BE2C (cell line): ENCODE data around the gene CACNA1I.

ENCODE experiments used
- DNase-seq: peaks from one replicate; pipeline ENCODE4 v3.0.0-alpha.2; 2020
- H3K27me3 ChIP-seq: fragments of 250-450 bp; sonication (Bioruptor Pico); 2 replicates; pipeline ENCODE4 v1.5.1; 2020; ENCODE audit warnings: mild to moderate bottlenecking
- H3K36me3 ChIP-seq: fragments of 250-450 bp; sonication (Bioruptor Pico); 2 replicates; pipeline ENCODE4 v1.5.1; 2020; ENCODE audit warnings: mild to moderate bottlenecking
- H3K4me1 ChIP-seq: fragments of 250-450 bp; sonication (Bioruptor Pico); 2 replicates; pipeline ENCODE4 v1.5.1; 2020
- H3K4me3 ChIP-seq: 2 replicates; pipeline ENCODE4 v1.5.1; 2011; ENCODE audit warnings: low read depth, low read length
- H3K9me3 ChIP-seq: fragments of 250-450 bp; sonication (Bioruptor Pico); 2 replicates; pipeline ENCODE4 v1.5.1; 2020
- CTCF ChIP-seq: IDR thresholded peaks from 2 replicates; pipeline ENCODE4 v1.5.1; 2012; ENCODE audit warnings: mild to moderate bottlenecking, low read depth, low read length

Gene CACNA1I

GRCh38 chr22:39535357-39535725 lies 35.2 kb upstream of the CACNA1I start:
- Histone ChIP-seq H3K36me3 (peaks cover 4% of the 10 kb centered on the region), H3K9me3 (no peaks in the 10 kb centered on the region), H3K27me3 (no peaks in the 10 kb centered on the region), H3K4me1 (peaks cover 8% of the 10 kb centered on the region), H3K4me3 (no peak overlapping the region)
- DNase-seq = no peak
- no peak for TF ChIP-seq CTCF

- Histone ChIP-seq H3K27me3 (no peaks in the 10 kb centered on the region), H3K36me3 (0 out of 2 replicates have a peak, but pooled peaks cover 2% of the 10 kb centered on the region), H3K9me3 (no peaks in the 10 kb centered on the region), H3K4me3 (no peak overlapping the region), H3K4me1 (peaks cover 7% of the 10 kb centered on the region)
- no peak for TF ChIP-seq CTCF
- DNase-seq = no peak
Observed at GRCh38 chr22:39535831-39536449, 34.6 kb upstream of the CACNA1I start.

- DNase-seq = no peak
Observed at GRCh38 chr22:39536711-39537110, 33.8 kb upstream of the CACNA1I start.

GRCh38 chr22:39537975-39538374 lies 32.6 kb upstream of the CACNA1I start:
- Histone ChIP-seq H3K4me3 (no peak overlapping the region), H3K27me3 (no peaks in the 10 kb centered on the region), H3K4me1 (peaks cover 4% of the 10 kb centered on the region), H3K9me3 (no peaks in the 10 kb centered on the region), H3K36me3 (no peaks in the 10 kb centered on the region)
- TF ChIP-seq CTCF = no peak
- DNase-seq = no peak

More at GRCh38 chr22:39536711-39537110, 33.8 kb upstream of the CACNA1I start:
- no peak for TF ChIP-seq CTCF
- no peaks in the 10 kb centered on the region for H3K27me3 ChIP-seq
- no peaks in the 10 kb centered on the region for H3K36me3 ChIP-seq
- H3K4me3 ChIP-seq = no peak overlapping the region
- no peaks in the 10 kb centered on the region for H3K9me3 ChIP-seq
- peaks cover 4% of the 10 kb centered on the region for H3K4me1 ChIP-seq

- peak; percentile 73 for DNase-seq
- H3K27me3 ChIP-seq = no peaks in the 10 kb centered on the region
- no peaks in the 10 kb centered on the region for H3K36me3 ChIP-seq
- no peak overlapping the region for H3K4me3 ChIP-seq
- H3K4me1 ChIP-seq = peaks cover 11% of the 10 kb centered on the region
- no peaks in the 10 kb centered on the region for H3K9me3 ChIP-seq
- TF ChIP-seq CTCF = peak; percentile 85
Observed at GRCh38 chr22:39543095-39543494, 27.5 kb upstream of the CACNA1I start.
